ENCODE measurements around the gene ZFP36L1. TPM values are rescaled to one million over a fixed set of nuclear protein-coding genes. Genes with fewer than 3 reads are reported as not detected.

Gene ZFP36L1, protein sequence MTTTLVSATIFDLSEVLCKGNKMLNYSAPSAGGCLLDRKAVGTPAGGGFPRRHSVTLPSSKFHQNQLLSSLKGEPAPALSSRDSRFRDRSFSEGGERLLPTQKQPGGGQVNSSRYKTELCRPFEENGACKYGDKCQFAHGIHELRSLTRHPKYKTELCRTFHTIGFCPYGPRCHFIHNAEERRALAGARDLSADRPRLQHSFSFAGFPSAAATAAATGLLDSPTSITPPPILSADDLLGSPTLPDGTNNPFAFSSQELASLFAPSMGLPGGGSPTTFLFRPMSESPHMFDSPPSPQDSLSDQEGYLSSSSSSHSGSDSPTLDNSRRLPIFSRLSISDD
- 100 to 1,000 TPM; 180 to 712 (median 266) TPM for total RNA-seq

DNA sequence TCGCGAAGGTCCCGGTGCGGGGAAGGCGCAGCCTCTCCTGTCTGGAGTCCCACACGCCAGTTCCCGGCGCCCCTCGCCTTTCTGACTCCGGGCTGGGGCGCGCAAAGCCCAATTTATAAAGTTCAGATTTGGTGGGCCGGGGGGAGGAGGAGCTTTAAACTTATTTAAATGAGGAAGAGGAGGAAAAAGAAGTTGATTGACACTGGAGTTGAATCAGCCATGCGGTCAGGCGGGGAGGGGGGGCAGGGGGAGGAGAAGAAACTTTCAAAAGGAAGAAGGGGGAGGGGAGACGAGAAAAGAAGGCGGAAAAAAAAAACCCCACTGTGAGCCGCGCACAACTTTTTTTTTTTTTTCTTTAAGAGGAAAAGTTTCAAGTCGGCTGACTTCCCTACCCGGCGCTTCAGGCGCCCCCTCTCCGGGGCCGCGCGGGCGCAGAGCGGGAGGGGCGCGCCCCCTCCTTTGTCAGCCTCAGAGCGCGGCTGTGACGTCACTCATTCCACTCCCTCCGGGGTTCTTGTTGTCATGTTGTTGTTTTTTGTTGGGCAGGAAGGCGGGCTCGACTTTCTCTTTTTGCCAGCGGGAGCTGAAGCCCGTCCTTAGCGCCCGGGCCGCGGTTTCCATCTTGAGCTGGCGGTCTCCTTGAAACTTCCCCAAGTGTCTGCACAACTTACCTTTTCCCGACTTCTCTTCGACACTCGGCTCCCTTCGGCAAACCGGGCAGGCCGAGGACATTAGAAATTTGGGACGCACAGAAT is at the start of gene ZFP36L1:
Gene ZFP36L1 (minus strand): TSS at position 89 of the 755 bp plus-strand sequence. CDS start 129 bp downstream, outside the sequence.
- peak; percentile 94 for DNase-seq
- intact Hi-C loops (cut with DNase I; ENCODE audit: low total_unique reads), result loop anchor here (5.0 to 10.0 kb wide), 2 partner anchors 398 to 546 kb away; no protein-coding TSS in a partner anchor
- H3K4me1 ChIP-seq, result peaks cover 9 to 31% (median 27%) of the 10 kb centered on the region in 4 donors
- peaks cover 0 to 25% (median 12%) of the 10 kb centered on the region in 4 donors for H3K36me3 ChIP-seq
- in situ Hi-C loops (cut with MboI; ENCODE audit: low pct_ligation_motif_present in 1 of 4, low pct_unique_long_range_greater_than_20kb in 1 of 4, low sequenced_read_pairs in 3 of 4), result no loop called here
- peak within 1 kb of the TSS; percentile 66 to 90 (median 80) for H3K4me3 ChIP-seq
- H3K27ac ChIP-seq, result peak within 1 kb of the TSS; percentile 97 to 100 (median 98)
- H3K27me3 ChIP-seq, result no peaks in the 10 kb centered on the region
- H3K9me3 ChIP-seq, result no peaks in the 10 kb centered on the region
- WGBS, 2 donors (ENCODE audit: low coverage in 1 of 2), result 0% methylated on average over 10 to 51 of the region's 51 CpGs
- TF ChIP-seq EP300 (IDR thresholded peaks at IDR 0.05; ENCODE audit: low read depth) (peak; percentile 19), POLR2AphosphoS5 (IDR thresholded peaks at IDR 0.05) (peak; percentile 99 to 100 (median 100)), POLR2A (IDR thresholded peaks at IDR 0.05) (peak; percentile 99)
- TF ChIP-seq, protein P1, sequence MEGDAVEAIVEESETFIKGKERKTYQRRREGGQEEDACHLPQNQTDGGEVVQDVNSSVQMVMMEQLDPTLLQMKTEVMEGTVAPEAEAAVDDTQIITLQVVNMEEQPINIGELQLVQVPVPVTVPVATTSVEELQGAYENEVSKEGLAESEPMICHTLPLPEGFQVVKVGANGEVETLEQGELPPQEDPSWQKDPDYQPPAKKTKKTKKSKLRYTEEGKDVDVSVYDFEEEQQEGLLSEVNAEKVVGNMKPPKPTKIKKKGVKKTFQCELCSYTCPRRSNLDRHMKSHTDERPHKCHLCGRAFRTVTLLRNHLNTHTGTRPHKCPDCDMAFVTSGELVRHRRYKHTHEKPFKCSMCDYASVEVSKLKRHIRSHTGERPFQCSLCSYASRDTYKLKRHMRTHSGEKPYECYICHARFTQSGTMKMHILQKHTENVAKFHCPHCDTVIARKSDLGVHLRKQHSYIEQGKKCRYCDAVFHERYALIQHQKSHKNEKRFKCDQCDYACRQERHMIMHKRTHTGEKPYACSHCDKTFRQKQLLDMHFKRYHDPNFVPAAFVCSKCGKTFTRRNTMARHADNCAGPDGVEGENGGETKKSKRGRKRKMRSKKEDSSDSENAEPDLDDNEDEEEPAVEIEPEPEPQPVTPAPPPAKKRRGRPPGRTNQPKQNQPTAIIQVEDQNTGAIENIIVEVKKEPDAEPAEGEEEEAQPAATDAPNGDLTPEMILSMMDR (IDR thresholded peaks at IDR 0.05), result no peak

- TF ChIP-seq POLR2A (IDR thresholded peaks at IDR 0.05), result no peak
- TF ChIP-seq POLR2AphosphoS5 (IDR thresholded peaks at IDR 0.05), result peak in 1 of 3 donors; percentile 16
- intact Hi-C loops (cut with DNase I; ENCODE audit: low total_unique reads), result no loop called here
- Histone ChIP-seq H3K9me3 (peaks cover 0 to 1% of the 10 kb centered on the region in 2 donors), H3K36me3 (no peaks in the 10 kb centered on the region), H3K27ac (peak overlapping the region in 3 of 4 donors; percentile 48 to 74 (median 62)), H3K4me1 (peaks cover 10 to 21% (median 15%) of the 10 kb centered on the region in 4 donors), H3K4me3 (no peak overlapping the region), H3K27me3 (no peaks in the 10 kb centered on the region)
- 76 to 93% methylated on average over 3 to 5 of the region's 5 CpGs for WGBS, 2 donors (ENCODE audit: low coverage in 1 of 2)
- DNase-seq, result no peak
- in situ Hi-C loops (cut with MboI; ENCODE audit: low pct_ligation_motif_present in 1 of 4, low pct_unique_long_range_greater_than_20kb in 1 of 4, low sequenced_read_pairs in 3 of 4), result loop anchor here in 3 of 4 donors (10.0 to 25.0 kb wide), 2 partner anchors 1005 to 1007 kb away; no protein-coding TSS in a partner anchor
Measured at GRCh38 chr14:68842298-68842697, 49.4 kb upstream of the ZFP36L1 start.

DNA sequence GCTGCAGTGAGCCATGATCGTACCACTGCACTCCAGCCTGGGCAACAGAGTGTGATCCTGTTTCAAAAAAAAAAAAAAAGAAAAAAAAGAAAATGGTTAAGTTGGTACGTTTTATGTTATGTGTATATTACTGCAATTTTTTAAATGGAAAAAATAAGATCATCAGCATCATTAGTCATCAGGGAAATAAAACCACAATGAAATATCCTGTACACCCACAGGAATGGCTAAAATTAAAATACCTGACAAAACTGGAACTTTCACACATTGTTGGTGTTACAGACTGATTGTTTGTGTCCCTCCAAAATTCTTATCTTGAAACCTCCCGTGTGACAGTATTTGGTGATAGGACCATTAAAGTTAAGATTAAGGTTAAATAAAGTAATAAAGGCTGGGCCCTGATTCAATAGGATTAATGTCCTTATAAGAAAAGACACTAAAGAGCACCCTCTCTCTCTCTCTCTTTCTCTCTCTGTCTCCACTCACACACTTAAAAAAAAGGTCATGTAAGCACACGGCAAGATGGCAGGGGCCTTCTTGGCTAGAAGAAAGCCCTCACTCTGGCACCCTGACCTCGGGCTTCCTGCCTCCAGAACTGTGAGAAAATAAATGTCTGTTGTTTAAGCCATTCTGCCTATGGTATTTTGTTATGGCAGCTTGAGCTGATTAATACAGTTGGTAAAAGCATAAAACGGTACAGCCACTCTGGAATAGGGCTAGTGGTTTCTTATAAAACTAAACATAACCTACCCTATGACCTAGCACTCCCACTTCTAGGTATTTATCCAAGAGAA is 48.3 kb upstream of the ZFP36L1 start:
- in situ Hi-C loops (cut with MboI; ENCODE audit: low pct_ligation_motif_present in 1 of 4, low pct_unique_long_range_greater_than_20kb in 1 of 4, low sequenced_read_pairs in 3 of 4), result loop anchor here in 3 of 4 donors (10.0 to 25.0 kb wide), 2 partner anchors 1004 to 1006 kb away; no protein-coding TSS in a partner anchor
- Histone ChIP-seq H3K9me3 (peaks cover 4 to 8% of the 10 kb centered on the region in 2 donors), H3K36me3 (no peaks in the 10 kb centered on the region), H3K27me3 (no peaks in the 10 kb centered on the region), H3K27ac (peak overlapping the region in 3 of 4 donors; percentile 48 to 74 (median 62)), H3K4me1 (peaks cover 10 to 21% (median 15%) of the 10 kb centered on the region in 4 donors), H3K4me3 (no peak overlapping the region)
- 38 to 55% methylated on average over 4 to 6 of the region's 6 CpGs for WGBS, 2 donors (ENCODE audit: low coverage in 1 of 2)
- intact Hi-C loops (cut with DNase I; ENCODE audit: low total_unique reads), result no loop called here
- no peak for DNase-seq
- TF ChIP-seq POLR2A (IDR thresholded peaks at IDR 0.05) (no peak), POLR2AphosphoS5 (IDR thresholded peaks at IDR 0.05) (no peak), EP300 (IDR thresholded peaks at IDR 0.05; ENCODE audit: low read depth) (no peak)
- TF ChIP-seq, protein P1 (IDR thresholded peaks at IDR 0.05), result no peak

GRCh38 chr14:68840454-68840853 is 47.6 kb upstream of the ZFP36L1 start:
- H3K36me3 ChIP-seq, result no peaks in the 10 kb centered on the region
- intact Hi-C loops (cut with DNase I; ENCODE audit: low total_unique reads), result no loop called here
- no peak overlapping the region for H3K27ac ChIP-seq
- no peak for TF ChIP-seq POLR2A (IDR thresholded peaks at IDR 0.05)
- TF ChIP-seq EP300 (IDR thresholded peaks at IDR 0.05; ENCODE audit: low read depth), result no peak
- TF ChIP-seq POLR2AphosphoS5 (IDR thresholded peaks at IDR 0.05), result no peak
- TF ChIP-seq, protein P1 (IDR thresholded peaks at IDR 0.05), result no peak
- in situ Hi-C loops (cut with MboI; ENCODE audit: low pct_ligation_motif_present in 1 of 4, low pct_unique_long_range_greater_than_20kb in 1 of 4, low sequenced_read_pairs in 3 of 4), result loop anchor here in 3 of 4 donors (10.0 to 25.0 kb wide), 2 partner anchors 1003 to 1006 kb away; no protein-coding TSS in a partner anchor
- H3K4me3 ChIP-seq, result no peak overlapping the region
- WGBS, 2 donors (ENCODE audit: low coverage in 1 of 2), result 79 to 85% methylated on average over 2 of the region's 2 CpGs
- peaks cover 7 to 15% of the 10 kb centered on the region in 2 donors for H3K9me3 ChIP-seq
- no peaks in the 10 kb centered on the region for H3K27me3 ChIP-seq
- no peak for DNase-seq
- H3K4me1 ChIP-seq, result peaks cover 10 to 21% (median 15%) of the 10 kb centered on the region in 4 donors
